Adrenal gland (tissue), 12 donors: ENCODE results near the gene ZMYND8. TPM values are rescaled to one million over a fixed set of nuclear protein-coding genes. Genes with fewer than 3 reads are reported as not detected.
A peak's percentile ranks its signal among the peaks of the same experiment; 100 is the strongest.

Experiments used
- DNase-seq, 7 donors: peaks; one replicate each; pipeline ENCODE4 v3.0.0-alpha.2; 2019 to 2020
- H3K27ac ChIP-seq, 5 donors: fragments of 200-600 bp; sonication (generic) in 4 of 5; 1 replicate in 3 of 5; 2 replicates in 2 of 5; pipeline versions ENCODE4 v1.5.1 to v1.8.0; 2016 to 2020; ENCODE audit warnings: mild to moderate bottlenecking in 1 of 5
- H3K27me3 ChIP-seq: fragments of 200-600 bp; 2 replicates; pipeline ENCODE4 v1.8.0; 2021
- H3K36me3 ChIP-seq, 2 donors: fragments of 200-600 bp; replicated peaks in 1 of 2; 1 replicate in 1 of 2; 2 replicates in 1 of 2; pipeline versions ENCODE4 v1.5.1 to v1.8.0; 2018 to 2022
- H3K4me1 ChIP-seq, 2 donors: fragments of 200-600 bp; replicated peaks in 1 of 2; 1 replicate in 1 of 2; 2 replicates in 1 of 2; pipeline versions ENCODE4 v1.5.1 to v1.8.0; 2018 to 2021
- H3K4me3 ChIP-seq, 4 donors: fragments of 200-600 bp; sonication (generic) in 3 of 4; one replicate each; pipeline ENCODE4 v1.5.1; 2016 to 2018
- H3K9me3 ChIP-seq, 3 donors: fragments of 200-600 bp; sonication (generic) in 1 of 3; replicated peaks in 1 of 3; 1 replicate in 2 of 3; 2 replicates in 1 of 3; pipeline versions ENCODE4 v1.5.1 to v1.8.0; 2016 to 2021
- CTCF ChIP-seq, 6 experiments: fragments of 450-650 bp in 4 of 6; fragments of 200-600 bp in 2 of 6; sonication (generic) in 1 of 6; IDR thresholded peaks; 1 replicate in 5 of 6; 2 replicates in 1 of 6; pipeline versions ENCODE4 v1.5.1 to v1.8.0; 2016 to 2021; ENCODE audit warnings: antibody characterized with exemption in 6 of 6, mild to moderate bottlenecking in 2 of 6, moderate library complexity in 1 of 6
- POLR2A ChIP-seq, 2 donors: fragments of 450-650 bp; IDR thresholded peaks; one replicate each; pipeline ENCODE4 v1.6.1; 2017; ENCODE audit warnings: antibody characterized with exemption in 2 of 2, mild to moderate bottlenecking in 2 of 2, moderate library complexity in 1 of 2
- WGBS, 4 donors: extraction: QIAGEN DNeasy Blood & Tissue Kit in 2 of 4; methylation state at CpG; one replicate each; pipeline versions ENCODE4 v1.1.5 to v1.1.7; 2013 to 2017; 5-methylcytosine and 5-hydroxymethylcytosine counted together
- intact Hi-C, 2 donors: fragments of 100-400 bp; cut with DNase I; formaldehyde crosslinking; loops; one replicate each; pipeline versions ENCODE4 v1.14.1 to v1.15.0; 2022 to 2023
- polyA plus RNA-seq, 3 donors: library from polyadenylated mRNA; stranded (reverse); fragments of 200-250 nt in 2 of 3; fragments of 350-450 nt in 1 of 3; fragmentation: Illumina TruSeq in 1 of 3; extraction: RNeasy Lipid Tissue Mini Kit (QIAGEN cat#74804) in 1 of 3; gene quantifications; one replicate each; pipeline ENCODE4 v1.2.3, GENCODE V29; 2013 to 2014
- total RNA-seq, 9 donors: library from RNA; depleted of rRNA in 4 of 9; stranded (reverse); fragments of >200 nt in 4 of 9; fragments of 120-200 nt in 1 of 9; fragmentation: NEBNext Ultra II Directional in 1 of 9; extraction: Animal tissue kit (Norgen Biotek cat#: 25700) in 1 of 9; gene quantifications; one replicate each; pipeline versions ENCODE4 v1.1.0 to v1.2.4, GENCODE V29; 2013 to 2023
- donor health status: healthy with polysubstance abuse.
- donor health status: Bipolar disorder and iron deficiency.
- donor health status: DM: yes; HTN: yes; CAD: no.
- donor health status: DM: no; HTN: no; CAD: no.
- donor health status: DM: no; HTN: no; CAD: no.
- donor health status: DM: yes; HTN: yes; CAD: no.

ZMYND8 gene
- total and polyA plus RNA-seq, 12 donors: 37.0 to 116 (median 67.2) TPM

- Histone ChIP-seq H3K27me3 (no peaks in the 10 kb centered on the region), H3K9me3 (no peaks in the 10 kb centered on the region), H3K4me1 (peaks cover 97 to 100% of the 10 kb centered on the region in 2 donors), H3K36me3 (no peaks in the 10 kb centered on the region), H3K27ac (peak overlapping the region; percentile 95 to 99 (median 98)), H3K4me3 (peak overlapping the region in 1 of 4 donors; percentile 49)
- DNase-seq: peak; percentile 57 to 87 (median 80)
- WGBS, 4 donors: 17 to 25% (median 21%) methylated on average over 7 to 13 of the region's 13 CpGs
- no peak for TF ChIP-seq CTCF (IDR thresholded peaks at IDR 0.05)
- peak in 1 of 2 donors; percentile 78 for TF ChIP-seq POLR2A (IDR thresholded peaks at IDR 0.05)
- intact Hi-C loops: no loop called here
Measured at GRCh38 chr20:47352332-47353238, 3.9 kb downstream of the ZMYND8 start.

- H3K27me3 ChIP-seq: no peaks in the 10 kb centered on the region
- TF ChIP-seq POLR2A (IDR thresholded peaks at IDR 0.05) (no peak), CTCF (IDR thresholded peaks at IDR 0.05) (no peak)
- H3K4me3 ChIP-seq: peak overlapping the region in 1 of 4 donors; percentile 49
- 21 to 26% (median 23%) methylated on average over 9 to 10 of the region's 10 CpGs for WGBS, 4 donors
- DNase-seq: no peak
- H3K4me1 ChIP-seq: peaks cover 89 to 100% of the 10 kb centered on the region in 2 donors
- intact Hi-C loops: no loop called here
- peaks cover 0 to 7% of the 10 kb centered on the region in 2 donors for H3K36me3 ChIP-seq
- peak overlapping the region; percentile 95 to 99 (median 98) for H3K27ac ChIP-seq
- no peaks in the 10 kb centered on the region for H3K9me3 ChIP-seq
Measured at GRCh38 chr20:47351643-47352331, 4.7 kb downstream of the ZMYND8 start.

- DNase-seq: no peak
- peak overlapping the region in 1 of 4 donors; percentile 49 for H3K4me3 ChIP-seq
- peaks cover 0 to 15% of the 10 kb centered on the region in 2 donors for H3K36me3 ChIP-seq
- TF ChIP-seq POLR2A (IDR thresholded peaks at IDR 0.05): no peak
- TF ChIP-seq CTCF (IDR thresholded peaks at IDR 0.05): no peak
- peak overlapping the region; percentile 95 to 99 (median 98) for H3K27ac ChIP-seq
- no peaks in the 10 kb centered on the region for H3K9me3 ChIP-seq
- peaks cover 81 to 93% of the 10 kb centered on the region in 2 donors for H3K4me1 ChIP-seq
- intact Hi-C loops: no loop called here
- 61 to 70% (median 68%) methylated on average over 4 of the region's 4 CpGs for WGBS, 4 donors
- H3K27me3 ChIP-seq: no peaks in the 10 kb centered on the region
Measured at GRCh38 chr20:47350691-47351545, 5.6 kb downstream of the ZMYND8 start.
